Suppressor macrophage (primary cell): ENCODE results near the gene PRPH2.
A peak's percentile ranks its signal among the peaks of the same experiment; 100 is the strongest.

Source experiments
- DNase-seq, 4 experiments: peaks; one replicate each; pipeline ENCODE4 v3.0.0-alpha.2; 2020 to 2022
- total RNA-seq, 17 experiments: gene quantifications; one replicate each; lab custom pipeline; 2026; ENCODE audit warnings: mixed read lengths in 6 of 17, inconsistent platforms in 3 of 17; lab: John Stamatoyannopoulos, UW

The PRPH2 gene
- total RNA-seq, result 0 to 0.66 (median 0) reads per million in 17 experiments

DNA sequence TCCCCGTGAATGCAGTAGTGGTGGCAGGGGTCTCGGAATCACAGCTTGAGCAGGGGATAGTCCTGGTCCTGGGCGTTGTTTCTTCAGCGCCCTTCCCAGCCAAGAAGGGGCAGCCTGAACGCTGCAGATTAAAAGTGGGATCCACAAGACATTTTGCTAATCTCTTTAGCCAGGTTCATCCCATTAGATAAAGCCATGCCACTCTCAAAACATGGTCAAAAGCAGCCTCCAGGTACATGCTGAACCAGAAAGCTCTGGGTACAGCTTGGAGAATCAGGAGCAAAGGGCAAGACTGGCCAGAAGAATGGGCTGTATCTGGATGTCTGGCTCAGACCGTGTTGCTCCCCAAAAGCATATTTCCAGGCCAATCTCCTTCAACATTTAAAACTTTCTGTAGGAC, at the start of gene PRPH2:
Gene PRPH2 (minus strand): TSS at position 101 of the 400 bp plus-strand sequence. CDS start 263 bp downstream, outside the sequence.
- no peak for DNase-seq

- no peak for DNase-seq
These were observed 49.3 kb upstream of the PRPH2 start for GRCh38 chr6:42771741-42772100.

DNA sequence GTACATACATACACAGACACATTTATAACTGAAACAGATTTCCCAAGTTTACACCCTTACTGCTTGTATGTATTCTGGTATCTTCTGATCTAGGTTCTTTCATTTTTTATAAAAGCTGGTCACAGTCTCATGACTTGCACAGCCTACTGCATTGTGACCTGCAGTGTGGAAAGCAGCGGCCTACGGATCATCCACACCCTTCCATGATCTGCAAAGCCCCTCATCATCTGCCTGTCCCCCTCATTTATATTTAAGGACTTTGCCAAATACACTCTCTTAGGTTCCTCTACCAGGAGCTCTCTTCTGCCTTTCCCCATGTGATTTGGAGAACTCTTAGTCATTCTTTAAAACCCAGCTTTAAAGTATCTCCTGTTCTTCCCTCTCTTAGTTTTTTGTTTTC, 47.4 kb upstream of the PRPH2 start:
- peak in 3 of 4 experiments; percentile 44 to 59 (median 50) for DNase-seq

GRCh38 chr6:42769051-42769450, 46.7 kb upstream of the PRPH2 start:
- no peak for DNase-seq

DNA sequence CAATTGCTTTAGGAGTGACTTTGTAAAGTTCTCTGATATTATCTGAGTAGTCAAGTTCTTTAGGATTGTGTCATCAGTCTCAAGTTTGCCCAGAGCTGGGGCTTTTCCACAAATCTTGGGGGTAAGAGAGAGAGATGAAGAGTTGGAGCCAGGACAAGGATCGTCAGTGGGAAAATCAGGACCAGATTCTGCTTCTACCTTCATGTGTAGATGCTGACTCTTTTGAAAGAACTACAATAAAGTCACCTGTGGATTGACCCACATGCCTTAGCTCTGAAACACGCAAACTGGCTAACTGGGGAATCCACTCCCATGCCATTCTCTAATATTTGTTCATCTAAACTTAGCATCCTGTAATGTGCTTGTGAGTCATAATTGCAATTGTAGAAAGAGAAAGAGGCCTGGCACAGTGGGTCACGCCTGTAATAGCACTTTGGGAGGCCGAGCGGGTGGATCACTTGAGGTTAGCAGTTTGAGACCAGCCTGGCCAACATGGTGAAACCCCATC, 43.8 kb upstream of the PRPH2 start:
- no peak for DNase-seq

DNA sequence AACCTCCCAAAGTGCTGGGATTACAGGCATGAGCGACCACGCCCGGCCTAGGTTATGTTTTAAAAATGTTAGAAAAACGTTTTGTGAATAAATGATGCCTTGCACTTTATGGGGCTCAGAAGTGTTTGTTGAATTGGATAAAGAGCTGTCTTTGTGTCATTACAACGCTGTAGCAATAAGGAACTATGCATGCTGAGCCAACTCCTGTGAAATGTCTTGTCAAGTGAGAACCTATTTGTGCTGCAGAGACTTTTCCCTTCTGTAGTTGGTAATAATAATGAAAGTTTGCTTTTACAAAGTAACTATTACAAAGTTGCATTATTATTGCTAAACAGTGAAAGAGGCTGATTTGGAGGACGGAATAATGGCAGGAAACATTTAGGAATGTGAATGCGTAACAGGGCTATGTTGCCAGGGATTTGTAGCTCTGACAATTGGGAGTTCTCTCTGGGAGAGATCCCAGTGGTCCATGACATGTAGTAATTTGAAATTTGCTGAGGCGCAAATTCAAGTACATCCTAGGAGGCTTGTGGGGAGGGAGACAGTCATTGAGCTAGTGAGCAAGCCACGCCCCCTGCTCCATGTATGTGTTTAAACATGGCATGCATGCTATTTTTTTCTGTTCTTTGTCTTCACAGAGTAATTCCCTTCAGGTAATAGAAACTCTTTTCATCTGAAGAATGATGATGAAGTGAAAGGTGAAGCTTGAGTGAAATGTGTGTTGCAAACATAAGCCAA, 42.7 kb upstream of the PRPH2 start:
- no peak for DNase-seq

- no peak for DNase-seq
These were observed 40.6 kb upstream of the PRPH2 start for GRCh38 chr6:42762950-42763349.

DNA sequence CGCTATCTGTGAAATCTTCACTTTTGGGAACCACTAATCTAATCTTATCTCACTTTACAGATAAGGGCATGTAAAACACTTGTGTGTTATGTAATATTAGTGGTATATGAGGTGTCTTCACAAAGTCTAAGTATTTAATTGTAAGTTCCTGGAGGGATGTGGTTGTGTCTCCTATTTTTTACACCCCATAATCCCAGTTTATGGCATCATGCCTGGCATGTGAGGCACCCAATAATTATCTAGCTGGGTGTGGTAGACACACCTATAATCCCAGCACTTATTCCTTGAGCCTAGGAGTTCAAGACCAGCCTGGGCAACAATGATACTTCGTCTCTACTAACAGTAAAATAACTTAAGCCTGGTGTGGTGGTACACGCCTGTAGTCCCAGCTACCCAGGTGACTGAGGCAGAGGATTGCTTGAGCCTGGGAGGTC, 40.0 kb upstream of the PRPH2 start:
- no peak for DNase-seq

GRCh38 chr6:42761287-42762067, 39.1 kb upstream of the PRPH2 start:
- DNase-seq, result no peak

GRCh38 chr6:42758756-42759430, 36.5 kb upstream of the PRPH2 start:
- DNase-seq, result no peak

DNA sequence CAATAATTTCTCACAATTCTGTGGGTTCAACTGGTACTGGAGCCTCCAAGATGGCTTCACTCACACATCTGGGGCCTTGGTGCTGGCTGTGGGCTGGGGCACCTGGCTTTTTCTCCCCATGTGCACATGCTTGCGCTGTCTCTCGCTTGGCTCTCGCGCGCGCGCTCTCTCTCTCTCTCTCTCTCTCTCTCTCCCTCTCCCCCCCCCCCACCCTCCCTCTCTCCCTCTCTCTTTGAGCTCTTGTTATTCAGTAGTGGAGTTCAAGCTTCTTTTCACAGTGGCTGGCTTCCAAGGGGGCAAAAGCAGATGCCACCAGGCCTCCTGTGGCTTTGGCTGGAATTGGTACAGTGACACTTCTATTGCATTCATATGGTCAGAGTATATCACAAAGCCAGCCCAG, 34.3 kb upstream of the PRPH2 start:
- no peak for DNase-seq

DNA sequence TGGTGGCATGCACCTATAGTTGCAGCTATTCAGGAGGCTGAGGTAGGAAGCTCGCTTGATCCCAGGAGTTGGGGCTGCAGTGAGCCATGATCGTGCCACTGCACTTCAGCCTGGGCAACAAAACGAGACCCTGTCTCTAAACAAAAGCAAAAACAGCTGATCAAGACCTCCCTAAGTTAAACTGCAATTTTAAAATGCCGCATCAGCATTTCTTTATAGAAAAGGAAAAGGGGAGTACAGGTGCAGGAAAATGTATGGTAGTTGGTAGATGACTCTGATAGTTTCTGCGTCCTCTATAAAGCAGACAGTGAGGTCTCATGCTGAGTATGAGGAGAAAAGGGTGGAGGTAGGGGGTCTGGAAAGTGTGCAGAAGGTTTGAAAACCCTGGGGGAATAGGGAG, 32.4 kb upstream of the PRPH2 start:
- DNase-seq, result no peak

DNA sequence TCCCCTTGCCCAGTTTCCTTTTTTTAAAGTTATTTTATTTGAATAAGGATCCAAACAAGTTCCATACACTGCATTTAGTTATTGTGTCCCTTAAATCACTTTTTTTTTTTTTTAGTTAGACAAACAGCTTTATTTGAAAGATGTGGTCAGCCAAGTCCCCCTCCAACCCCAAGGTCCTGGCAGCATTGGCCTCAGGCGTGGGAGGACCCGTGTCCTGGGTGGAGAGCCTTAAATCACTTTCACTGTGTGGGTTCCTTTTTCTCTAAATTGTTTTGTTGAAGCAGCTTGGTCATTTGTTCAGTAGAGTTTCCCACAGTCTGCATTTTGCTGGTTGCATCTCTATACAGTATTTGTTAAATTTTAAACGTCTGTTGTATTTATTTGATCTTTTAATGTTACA, 28.7 kb upstream of the PRPH2 start:
- peak in 3 of 4 experiments; percentile 38 to 54 (median 54) for DNase-seq

- DNase-seq, result no peak
These were observed 26.0 kb upstream of the PRPH2 start for GRCh38 chr6:42748203-42748898.

DNA sequence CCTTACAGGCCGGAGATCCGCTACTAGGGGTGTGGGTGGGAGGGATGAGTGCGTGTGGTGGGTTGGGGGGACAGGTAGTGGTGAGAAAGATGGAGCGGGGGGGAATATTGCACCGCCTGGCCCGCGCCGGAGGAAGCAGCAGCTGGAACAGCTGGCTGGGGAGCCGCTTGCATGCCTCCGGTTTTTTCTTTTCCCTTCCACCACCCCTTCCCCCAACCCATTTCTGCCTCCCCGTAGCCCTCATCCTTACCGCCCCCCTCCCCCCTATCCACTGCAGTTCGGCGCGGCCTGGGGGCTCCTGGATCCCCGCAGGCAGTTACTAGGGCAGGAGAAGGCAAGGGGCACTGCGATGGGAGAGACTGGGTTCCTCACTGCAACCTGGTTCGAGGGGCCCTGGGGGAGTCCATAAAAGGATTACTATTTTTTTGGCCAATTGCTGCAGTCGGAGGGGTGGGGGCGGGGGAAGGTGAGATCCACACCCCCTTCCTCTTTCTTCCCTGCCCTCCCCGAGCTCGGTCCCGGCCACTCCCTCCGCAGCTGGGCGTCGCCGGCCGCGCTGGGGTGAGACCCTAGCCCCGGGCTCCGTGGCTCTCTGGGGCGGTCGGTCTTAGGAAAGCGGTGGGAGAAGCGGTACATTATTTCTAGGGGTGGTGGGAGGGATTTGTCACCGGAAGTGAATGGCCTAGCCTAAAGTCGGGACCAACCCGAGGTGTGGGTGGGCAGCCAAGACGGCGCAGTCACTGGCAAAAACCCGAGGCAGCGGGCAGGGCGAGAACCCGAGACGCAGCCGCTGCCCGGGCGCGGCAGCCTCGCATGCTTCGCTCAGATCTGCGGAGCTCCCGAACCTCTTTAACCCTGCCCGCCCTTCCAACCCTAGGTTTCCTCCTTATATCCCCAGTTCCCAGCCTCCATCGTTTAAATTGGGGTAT, 24.3 kb upstream of the PRPH2 start:
- DNase-seq, result peak; percentile 85 to 94 (median 92)

GRCh38 chr6:42745640-42746462, 23.5 kb upstream of the PRPH2 start, which contains the start of gene TBCC:
TBCC (minus strand) TSS chr6:42746103; CDS start chr6:42746073, 30 bp downstream.
- DNase-seq, result peak; percentile 97 to 99 (median 98)

GRCh38 chr6:42745083-42745639, 22.8 kb upstream of the PRPH2 start:
- DNase-seq, result peak in 3 of 4 experiments; percentile 42 to 52 (median 47)

DNA sequence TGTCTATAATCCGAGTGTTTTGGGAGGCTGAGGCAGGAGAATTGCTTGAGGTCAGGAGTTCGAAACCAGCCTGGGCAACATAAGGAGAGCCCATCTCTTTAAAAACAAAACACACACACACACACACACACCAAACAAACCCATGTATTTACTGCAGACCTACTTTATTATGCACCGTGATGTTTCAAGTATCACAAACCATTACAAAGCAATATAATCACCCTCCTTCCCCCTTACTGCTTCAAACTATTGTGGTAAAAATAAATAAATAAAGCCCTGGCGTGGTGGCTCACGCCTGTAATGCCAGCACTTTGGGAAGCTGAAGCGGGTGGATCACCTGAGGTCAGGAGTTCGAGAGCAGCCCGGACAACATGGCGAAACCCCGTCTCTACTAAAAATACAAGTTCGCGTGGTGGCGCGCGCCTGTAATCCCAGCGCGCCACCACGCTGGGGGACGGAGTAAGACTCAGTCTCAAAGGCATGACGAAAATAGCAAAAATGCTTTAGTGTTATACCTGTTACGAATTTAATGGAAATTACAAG, 22.0 kb upstream of the PRPH2 start:
- DNase-seq, result no peak

- no peak for DNase-seq
These were observed 19.9 kb upstream of the PRPH2 start for GRCh38 chr6:42742116-42742894.
